Central memory CD4-positive, alpha-beta T cell (primary cell): ENCODE data around the gene CPO.

Experiments
- DNase-seq: peaks from one replicate; pipeline ENCODE4 v3.0.0; 2022

CPO gene

GRCh38 chr2:206978746-206979145 is 39.4 kb downstream of the CPO start:
- no peak for DNase-seq

GRCh38 chr2:206979365-206979764 is 40.0 kb downstream of the CPO start:
- DNase-seq = no peak

GRCh38 chr2:206979922-206980321 is 40.6 kb downstream of the CPO start:
- DNase-seq = no peak

- no peak for DNase-seq
Measured at GRCh38 chr2:206980413-206980812, 41.1 kb downstream of the CPO start.

- DNase-seq = no peak
Measured at GRCh38 chr2:206981086-206981674, 41.9 kb downstream of the CPO start.

- peak; percentile 34 for DNase-seq
Measured at GRCh38 chr2:206981739-206982340, 42.5 kb downstream of the CPO start.

- no peak for DNase-seq
Measured at GRCh38 chr2:206982360-206982955, 43.1 kb downstream of the CPO start.

- no peak for DNase-seq
Measured at GRCh38 chr2:206983161-206983859, 44.0 kb downstream of the CPO start.

GRCh38 chr2:206984206-206984605 is 44.9 kb downstream of the CPO start:
- no peak for DNase-seq

- DNase-seq = no peak
Measured at GRCh38 chr2:206986943-206987342, 47.6 kb downstream of the CPO start.

GRCh38 chr2:206987810-206988209 is 48.5 kb downstream of the CPO start:
- no peak for DNase-seq

- no peak for DNase-seq
Measured at GRCh38 chr2:206988884-206989283, 49.6 kb downstream of the CPO start.

GRCh38 chr2:206989311-206989710 is 50.0 kb downstream of the CPO start:
- DNase-seq = no peak

GRCh38 chr2:206990360-206990759 is 51.0 kb downstream of the CPO start:
- DNase-seq = no peak

GRCh38 chr2:206991070-206991469 is 51.8 kb downstream of the CPO start:
- no peak for DNase-seq

GRCh38 chr2:206993396-206993911 is 54.1 kb downstream of the CPO start:
- DNase-seq = no peak

- no peak for DNase-seq
Measured at GRCh38 chr2:206993964-206994363, 54.6 kb downstream of the CPO start.

GRCh38 chr2:206996556-206997065 is 57.3 kb downstream of the CPO start:
- DNase-seq = no peak

- no peak for DNase-seq
Measured at GRCh38 chr2:207008105-207008990, 69.0 kb downstream of the CPO start.

GRCh38 chr2:207012461-207012860 is 73.1 kb downstream of the CPO start:
- no peak for DNase-seq

- DNase-seq = no peak
Measured at GRCh38 chr2:207014424-207014823, 75.1 kb downstream of the CPO start.

- no peak for DNase-seq
Measured at GRCh38 chr2:207015901-207016300, 76.6 kb downstream of the CPO start.
